DMS114 treated with DMSO at 0.1 percent for 48 hours (cell line): ENCODE data around the gene SLAMF9.
A peak's percentile ranks its signal among the peaks of the same experiment; 100 is the strongest.

Experiments used
- DNase-seq: peaks from one replicate; lab custom pipeline; 2025; ENCODE audit not compliant: unreplicated experiment; lab: John Stamatoyannopoulos, UW

Gene SLAMF9

DNA sequence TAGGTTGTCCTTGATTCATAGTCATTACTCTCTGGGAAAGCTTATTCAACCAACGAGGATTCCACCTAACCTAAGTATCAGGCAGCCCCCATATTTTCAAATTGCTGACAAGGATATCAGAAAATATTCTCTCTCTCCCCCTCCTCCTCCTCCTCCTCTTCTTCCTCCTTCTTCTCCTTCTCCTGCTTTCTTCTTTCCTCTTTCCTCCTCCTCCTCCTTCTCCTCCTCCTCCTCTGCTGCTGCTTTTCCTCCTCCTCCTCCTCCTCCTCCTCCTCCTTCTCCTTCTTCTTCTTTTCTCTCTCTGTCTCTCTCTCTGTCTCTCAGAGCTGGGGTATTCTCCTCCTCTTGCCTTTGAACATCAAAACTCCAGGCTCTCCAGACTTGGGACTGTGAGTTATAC lies 6.1 kb downstream of the SLAMF9 start:
- no peak for DNase-seq

DNA sequence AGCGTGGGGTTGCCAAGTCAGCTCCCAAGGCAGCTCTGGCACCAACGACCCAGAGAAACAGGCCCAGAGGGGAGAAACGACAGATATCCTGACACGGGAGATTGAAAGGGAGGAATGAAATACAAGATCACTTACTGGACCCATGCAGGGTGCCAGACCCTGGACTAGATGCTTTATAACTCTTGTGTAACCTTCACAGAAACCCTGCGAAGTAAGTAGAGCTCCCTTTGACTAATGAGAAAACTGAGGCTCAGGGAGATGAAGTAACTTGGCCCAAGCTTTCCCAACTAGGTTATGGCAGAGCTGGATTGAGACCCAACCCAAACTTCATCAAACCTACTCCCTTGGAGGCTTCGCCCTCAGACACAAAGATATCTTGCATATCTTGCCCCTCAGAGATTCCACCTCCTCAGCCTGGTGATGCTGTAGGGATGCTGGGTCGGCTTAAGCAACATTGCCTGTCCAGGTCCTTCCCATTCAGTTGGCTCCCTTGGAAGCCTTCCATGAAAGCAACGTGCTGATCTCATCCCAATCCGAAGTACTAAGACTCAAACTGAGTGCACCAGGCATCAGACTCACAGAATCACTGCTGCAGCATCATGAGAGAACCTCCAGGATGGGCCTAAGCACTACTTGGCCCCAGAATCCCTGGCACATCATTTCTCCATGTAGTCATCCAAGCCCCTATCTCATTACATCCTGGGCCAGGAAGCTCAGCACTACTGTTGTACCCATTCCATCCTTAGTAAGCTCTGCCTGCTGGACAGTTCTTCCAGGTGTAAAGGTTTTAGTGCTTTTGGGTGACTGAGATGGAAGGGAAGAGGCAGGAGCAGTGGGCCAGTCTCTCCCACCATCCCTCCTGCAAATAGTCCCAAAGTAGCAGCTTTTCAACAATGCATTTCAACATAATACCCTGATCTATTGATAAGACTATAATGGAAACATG lies 7.5 kb downstream of the SLAMF9 start:
- DNase-seq, result no peak

DNA sequence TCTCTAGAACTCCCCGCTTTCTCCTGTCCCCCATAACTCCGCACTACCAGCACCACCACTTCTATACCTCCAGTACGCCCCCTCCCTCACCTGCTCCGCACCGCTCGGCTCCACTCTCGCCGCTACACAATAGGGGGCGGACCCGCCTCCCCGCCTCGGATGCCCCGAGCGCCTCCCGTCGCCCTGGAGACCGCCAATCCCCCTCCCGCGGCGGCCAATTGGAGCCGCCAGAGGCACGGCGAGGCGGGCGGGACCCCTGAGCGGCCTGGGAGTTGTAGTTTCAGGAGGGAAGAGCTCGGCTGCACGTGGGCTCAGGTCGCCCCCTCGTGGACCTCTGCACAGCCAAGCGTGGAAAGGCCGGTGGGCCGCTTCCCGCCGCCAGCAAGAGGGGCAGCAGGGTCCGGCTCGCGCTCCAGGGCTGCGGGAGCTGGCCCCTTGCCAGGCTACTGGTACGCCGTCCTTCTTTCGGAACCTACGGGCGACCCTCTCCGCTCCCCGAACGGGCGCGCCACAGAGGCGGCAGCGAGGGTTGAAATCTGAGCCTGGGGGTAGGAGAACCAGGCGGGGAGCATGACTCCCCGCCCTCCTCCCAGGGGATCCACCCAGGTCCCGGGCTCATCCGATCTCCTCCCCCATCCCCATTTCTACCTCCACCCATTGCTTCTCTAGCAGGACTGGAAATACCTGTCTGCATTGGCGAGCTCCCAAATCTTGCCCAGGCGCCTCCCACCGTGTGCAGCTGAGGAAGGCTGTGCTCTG lies 8.4 kb downstream of the SLAMF9 start, which contains the start of gene IGSF9:
IGSF9 (minus strand) TSS at position 131 of the 759 bp plus-strand sequence. CDS start 2,159 bp downstream, outside the sequence.
- peak; percentile 87 for DNase-seq

DNA sequence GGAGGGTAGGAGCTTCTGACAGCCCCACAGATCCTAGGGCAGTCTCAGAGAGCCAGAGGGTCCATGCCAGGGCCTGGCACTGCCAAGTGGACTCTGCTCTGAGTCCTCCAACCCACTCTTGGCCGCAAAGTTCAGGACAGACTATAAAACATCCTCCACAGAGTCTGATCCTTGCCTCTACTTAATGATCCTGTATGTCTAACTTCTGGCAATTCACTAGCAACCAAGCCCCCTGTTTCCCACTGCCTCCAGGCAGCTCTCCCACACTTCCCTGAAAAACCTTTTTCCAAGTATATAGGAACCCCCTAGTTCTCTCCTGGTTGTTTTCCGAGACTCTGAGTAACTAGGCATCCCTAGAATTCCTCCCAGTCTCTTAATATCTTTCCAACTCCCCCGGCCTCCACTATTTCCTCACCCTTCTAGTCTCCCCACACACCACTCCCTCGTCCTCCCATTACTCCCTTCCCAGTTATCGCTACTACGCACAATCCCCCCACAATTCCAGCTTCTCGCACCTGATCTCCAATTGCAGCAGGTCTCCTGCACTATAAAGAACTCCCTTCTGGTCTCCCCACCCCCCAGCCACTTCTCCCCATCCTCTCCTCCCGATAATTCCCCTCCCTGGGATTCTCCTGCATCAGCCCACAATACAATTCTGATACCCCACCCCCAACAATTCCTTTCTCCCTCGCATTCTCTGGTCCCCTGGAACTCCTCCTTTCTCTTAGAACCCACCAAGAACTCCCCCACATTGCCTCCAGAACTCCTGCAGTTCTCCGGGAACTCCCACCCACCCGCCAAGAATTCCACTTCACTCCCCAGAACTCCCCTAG lies 9.2 kb downstream of the SLAMF9 start:
- DNase-seq, result no peak

DNA sequence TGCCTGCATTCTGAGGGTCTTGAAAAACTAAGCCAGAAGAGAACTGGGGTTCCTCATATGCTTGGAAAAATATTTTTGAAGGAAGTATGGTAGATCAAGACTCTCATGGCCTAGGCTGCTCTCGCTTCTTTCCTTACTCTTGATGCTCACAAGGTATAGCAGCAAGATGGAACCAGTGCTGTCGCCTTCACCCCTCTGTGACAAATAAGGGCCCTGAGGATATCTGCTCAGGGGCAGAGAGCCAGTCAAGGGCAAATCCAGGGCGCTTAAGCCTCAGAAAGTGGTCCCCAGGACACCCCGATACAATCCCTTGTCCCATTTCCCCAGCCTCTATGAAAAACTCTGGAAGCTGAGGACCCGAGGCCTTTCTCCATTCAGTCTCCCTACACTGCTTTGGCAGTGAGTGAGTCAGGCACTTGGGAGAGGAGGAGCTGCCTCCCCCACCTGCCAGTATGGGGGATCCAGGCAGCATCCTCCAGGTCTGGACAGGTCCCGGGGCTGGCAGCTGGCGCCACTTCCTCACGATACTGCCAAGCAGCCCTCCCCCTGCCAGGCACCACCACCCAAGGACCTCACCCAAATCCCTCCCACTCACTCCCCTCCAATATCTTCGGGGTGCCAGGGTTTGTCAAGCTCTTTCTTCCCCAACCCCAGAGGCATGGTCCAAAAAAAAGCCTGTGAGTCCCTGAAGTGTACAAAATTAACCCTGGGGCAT lies 10.0 kb downstream of the SLAMF9 start:
- DNase-seq, result no peak

DNA sequence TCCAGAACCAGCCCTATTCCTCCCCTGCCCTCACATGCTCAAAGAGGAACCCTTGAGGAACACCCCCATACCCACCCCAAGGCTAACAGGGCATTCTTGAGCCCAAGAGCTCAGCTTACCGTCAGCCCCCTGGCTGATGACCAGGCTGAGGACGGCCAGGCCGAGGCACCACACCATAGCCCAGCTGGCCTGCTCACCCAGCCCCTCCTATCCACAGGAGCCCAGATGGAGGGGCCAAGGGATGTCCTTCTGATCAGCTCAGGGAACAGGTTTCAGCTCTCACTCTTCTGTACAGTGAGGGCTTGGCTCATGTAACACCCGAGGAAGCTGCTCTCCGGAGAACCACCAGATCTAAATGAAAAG lies 10.8 kb downstream of the SLAMF9 start:
- no peak for DNase-seq

DNA sequence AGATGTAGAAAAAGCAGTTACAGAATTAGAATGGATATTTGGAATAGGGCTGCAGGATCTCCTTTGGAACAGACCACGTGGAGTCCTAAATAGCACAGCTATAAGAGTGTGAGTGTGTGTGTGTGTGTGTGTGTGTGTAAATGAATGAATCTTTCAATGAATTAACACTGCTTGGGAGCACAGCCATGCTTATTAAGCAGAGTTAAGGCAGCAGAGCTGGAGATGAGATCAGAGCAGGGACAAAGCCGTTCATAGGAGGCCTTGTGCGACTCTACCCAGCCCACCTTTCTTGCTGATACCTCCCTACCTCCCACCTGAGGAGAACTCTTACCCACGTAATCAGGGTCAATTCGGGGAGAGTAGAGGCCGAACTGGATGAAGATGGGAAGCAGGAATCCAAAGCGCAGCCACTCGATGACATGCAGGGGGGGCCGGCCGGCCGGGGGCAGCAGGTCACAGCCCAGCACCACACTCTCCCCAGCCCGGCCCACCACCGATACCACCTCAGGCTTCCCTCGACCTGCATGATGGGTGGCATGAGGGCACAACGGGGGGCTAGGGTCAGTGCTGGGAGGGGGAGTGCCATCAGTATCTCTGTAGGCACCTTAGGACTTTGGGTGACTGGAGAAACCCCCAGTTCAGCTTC lies 11.3 kb downstream of the SLAMF9 start:
- DNase-seq, result no peak

DNA sequence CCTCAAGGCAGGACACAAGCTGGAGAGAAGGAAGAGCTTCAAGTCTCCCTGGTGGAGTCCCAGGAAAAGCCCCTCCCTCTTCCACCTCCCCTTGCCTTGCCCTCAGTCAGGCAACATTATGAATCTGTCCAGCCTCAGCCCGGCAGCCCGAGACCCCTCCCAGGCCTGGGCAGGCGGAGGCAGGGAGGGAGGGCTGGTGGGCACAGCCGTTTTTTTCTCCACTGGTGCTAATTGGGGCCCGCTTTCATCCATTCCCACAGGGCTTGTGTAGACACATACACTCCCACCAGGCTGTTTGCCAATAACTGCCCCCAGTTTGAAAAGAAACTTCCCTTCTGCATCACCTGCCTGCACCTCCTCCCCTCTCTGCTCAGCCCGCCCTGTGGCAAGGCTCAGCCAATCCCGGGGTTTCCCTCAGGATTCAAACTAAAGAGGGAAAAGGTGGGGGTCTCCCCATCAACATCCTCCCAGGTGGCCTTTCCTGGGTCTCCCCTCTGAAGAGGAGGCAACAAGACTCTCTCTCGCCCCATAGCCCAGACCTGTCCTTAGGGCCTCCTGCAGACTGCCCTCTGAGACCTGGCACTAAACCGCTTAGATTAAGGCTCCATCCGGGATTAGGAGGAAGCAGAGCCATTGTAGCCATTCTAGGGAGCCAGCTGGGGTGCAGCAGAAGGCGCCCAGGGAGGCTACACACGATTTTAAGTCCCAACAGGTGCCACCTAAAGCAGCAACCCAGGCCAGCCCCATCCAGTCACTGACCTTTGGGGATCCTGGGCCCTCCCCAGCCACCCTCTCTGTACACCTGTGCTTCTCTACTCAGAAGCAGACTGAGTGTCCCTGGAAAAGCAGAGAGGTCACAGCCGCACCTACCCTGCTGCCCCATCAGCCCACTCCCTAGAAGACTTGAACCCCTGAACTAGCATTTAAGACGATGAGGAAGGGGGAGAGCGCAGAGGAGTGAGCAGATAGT lies 12.2 kb downstream of the SLAMF9 start:
- DNase-seq, result no peak

DNA sequence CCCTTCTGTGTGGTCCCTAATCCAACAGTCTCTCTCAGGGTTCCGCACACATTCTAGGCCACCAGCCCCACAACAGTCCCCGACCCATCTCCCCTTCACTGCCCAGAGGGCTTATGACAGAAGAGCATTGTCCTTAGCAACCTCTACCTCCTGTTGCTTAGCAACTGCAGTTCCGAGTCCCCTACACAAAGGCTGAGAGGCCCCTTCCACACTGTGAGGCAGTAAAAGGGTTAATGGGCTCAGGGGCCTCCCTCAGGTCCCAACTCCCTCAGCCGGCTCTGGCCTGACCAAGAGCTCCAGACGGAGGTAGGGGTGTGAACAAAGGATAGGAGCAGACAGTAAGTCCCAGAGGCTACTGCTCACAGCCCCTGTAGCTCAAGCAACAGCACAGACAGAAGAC lies 12.9 kb downstream of the SLAMF9 start:
- no peak for DNase-seq

DNA sequence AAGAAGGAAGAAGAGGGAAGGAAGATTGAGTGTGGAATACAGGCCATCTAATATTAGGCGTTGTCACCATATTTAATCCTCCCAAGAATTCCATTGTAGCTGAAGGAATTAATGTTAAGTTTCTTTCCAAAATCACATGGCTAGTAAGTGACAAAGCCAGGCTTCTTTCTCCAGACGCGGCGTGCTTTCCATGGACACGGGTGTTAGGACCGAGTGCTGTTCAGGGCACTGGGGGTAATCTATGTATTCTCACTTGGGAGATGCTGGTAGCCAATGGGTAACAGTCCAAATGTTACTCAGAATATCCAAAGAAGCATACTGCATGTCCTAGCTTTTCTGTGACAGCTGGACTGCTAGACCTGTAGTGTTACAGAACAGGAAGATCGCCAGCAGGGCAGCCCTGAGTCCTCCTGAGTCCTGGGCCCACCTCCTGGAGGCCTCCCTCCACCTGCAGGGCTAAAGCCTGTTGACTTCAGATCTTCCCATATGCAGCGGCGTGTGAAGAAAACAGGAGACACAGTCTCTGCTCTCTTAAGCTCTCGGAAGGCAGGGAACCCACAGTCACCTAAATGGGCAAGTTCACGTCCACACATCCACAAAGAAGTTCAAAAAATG lies 13.9 kb downstream of the SLAMF9 start:
- no peak for DNase-seq

DNA sequence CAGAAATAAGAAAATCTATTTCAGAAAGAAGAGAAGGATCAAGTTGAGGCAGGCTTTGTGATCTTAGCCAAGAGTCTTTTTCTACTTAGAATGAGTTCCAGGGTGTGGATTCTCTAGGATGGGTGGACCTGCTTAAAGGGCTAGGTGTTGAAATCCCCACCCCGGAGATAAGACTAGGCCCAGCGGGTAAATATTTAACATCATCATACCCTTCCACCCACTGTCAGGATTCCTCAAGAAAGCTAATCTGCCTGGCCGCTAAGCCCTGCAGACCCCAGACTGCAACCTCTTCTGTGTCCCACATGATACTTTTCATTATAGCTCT lies 14.4 kb downstream of the SLAMF9 start:
- no peak for DNase-seq

DNA sequence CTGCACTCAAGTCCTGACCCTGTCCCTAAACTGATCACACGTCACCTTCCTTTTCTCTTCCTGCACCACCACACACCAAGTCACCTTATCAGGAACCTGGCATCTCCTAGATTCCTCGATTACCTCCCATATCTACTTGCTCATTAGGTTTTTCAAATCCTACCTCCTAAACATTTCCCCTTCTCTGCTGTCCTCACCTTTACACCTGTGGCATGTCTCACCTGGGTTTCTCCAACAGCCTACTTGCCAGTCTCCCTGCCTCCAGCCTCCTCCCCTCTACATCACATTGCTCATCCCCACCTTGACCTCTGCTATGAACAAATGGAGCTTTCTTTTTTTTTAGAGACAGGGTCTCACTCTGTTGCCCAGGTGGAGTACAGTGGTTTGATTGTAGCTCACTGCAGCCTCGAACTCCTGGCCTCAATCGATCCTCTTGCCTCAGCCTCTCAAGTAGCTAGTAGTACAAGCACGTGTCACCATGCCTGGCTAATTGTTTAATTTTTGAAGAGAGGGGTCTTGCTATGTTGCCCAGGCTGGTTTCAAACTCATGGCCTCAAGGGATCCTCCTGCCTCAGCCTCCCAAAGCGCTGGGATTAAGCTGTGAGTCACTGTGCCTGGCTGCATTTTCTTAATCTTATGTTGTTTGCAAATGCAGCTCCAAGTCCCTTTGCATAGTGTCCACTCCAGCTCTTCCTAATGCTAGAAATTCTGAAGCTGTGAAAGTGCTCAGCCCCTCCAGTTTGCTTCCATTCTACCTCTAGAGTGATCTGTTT lies 14.9 kb downstream of the SLAMF9 start:
- DNase-seq, result no peak

DNA sequence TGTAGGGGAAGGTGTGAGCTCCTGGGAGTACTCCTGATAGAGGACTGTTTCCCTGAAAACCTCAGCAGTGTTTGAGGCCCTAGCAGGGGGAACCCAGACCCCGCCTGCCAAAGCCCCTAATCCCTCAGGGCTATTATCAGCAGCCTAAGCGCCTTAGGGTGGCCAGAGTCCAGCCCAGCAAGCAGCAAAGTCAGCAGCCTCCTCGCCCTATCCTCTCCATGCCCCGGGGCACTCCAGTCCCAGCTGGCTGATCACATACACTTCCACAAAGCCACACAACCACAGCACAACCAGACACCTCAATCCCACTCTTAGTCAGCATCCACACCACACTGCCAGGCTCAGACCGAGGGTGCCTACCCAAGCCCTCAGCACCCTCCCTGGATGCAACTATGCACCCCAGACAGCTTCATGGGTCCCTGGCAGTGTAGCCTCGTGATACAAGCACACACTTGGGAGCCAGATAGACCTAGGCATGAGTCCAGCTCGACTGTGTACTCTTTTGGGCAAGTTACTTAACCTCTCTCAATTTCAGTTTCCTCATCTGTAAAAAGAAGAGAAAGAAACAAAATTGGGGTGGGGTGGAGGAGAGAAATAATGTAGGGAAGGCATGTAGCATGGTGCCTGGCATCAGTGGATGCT lies 15.7 kb downstream of the SLAMF9 start:
- no peak for DNase-seq

DNA sequence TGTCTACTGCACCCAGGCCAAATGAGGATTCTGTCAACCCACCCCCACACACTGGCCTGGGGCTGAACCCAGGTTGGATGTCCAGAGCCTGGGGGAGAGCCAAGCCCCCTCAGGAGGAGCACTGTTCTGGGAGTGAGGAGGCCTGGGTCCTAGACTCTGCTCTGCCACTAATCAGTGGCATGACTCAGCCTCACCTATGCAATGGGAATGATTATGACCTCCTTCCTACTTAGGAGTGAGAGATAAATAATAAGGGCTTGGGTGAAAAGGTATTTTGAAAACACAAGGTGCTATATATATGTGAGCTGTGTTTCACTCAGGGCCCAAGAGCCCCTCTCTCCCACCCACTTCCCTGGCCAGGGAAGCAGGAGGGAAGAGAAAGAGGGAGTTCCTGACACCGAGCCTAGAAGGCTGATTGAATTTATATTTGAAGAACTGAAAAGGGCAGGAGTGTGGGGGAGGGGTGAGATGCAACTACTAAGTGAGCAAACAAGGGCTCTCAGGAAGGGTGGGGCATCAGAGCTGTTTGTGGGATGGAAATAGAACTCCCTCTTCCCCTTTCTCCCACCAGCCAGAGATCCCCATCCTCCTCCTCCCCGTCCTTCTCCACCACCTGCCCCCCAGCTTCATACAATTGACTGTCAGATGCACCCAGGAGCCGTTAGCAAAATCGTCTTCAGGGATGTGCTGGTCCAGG lies 16.8 kb downstream of the SLAMF9 start:
- no peak for DNase-seq

DNA sequence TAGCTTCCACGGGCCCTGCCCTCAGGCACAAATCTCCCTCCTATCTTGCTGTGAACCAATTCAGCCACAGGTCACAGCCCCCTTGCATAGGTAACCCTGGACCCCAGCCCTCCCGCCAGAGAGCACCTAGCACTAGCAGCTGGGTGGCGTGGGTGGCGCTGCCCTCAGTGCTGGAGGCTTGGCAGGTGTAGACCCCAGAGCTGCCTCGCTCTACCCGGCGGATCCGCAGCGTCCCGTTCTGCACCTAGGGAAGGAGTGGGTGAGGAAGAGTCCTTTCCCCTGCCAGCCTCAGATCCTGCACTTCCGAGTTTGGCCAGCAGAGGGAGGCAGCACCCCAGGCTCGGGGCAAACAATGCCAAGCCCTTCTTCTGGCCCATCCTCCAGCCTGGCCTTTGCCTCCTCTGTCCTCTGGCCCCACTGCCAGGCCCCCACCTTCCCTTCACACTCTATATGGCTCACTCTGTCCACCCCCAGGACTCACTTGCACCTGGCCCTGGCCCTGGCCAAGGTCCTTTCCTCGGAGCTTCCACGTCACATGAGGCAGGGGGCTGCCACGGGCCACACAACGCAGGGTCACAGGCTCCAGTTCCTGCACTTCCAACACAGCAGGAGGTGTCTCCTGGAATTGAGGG lies 17.6 kb downstream of the SLAMF9 start:
- DNase-seq, result peak; percentile 35

DNA sequence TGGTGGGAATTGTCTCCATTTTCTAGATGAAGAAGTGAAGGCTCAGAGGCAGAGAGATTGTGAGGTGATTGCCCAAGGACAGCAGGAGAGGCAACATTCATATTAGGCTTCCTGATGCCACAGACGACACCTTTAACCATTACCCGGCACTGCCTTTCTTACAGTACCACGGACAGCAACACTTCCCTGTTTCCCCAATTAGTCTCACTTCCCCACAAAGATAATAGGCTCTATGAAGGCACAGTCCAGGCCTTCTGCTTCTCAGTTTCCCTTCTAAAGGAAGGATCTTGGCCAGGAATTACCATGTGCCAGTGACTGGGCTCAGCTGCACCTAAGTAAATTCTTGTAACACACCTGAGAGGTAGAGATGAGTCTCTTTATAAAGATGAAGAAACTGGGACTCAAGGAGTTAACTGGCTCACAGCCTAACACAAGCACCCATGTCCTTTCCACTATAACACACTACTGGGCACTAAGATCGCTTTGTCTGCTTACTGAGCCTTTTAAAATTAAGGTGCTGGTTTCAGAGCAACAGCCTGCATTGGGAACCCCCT lies 18.2 kb downstream of the SLAMF9 start:
- no peak for DNase-seq
